ENCODE data around the gene PTP4A2. TPM values are rescaled to one million over a fixed set of nuclear protein-coding genes. Genes with fewer than 3 reads are reported as not detected.

Gene PTP4A2
- polyA plus RNA-seq, 1 of the 3 experiments (the other 2 are of a cell fraction) = 41.7 TPM

GRCh38 chr1:31923901-31924535 is 14.2 kb downstream of the PTP4A2 start (continued):
- TF ChIP-seq RXRA (IDR thresholded peaks at IDR 0.05; ENCODE audit: borderline replicate concordance, low read depth) = no peak
- TF ChIP-seq YY1 (IDR thresholded peaks at IDR 0.05; ENCODE audit: low read depth) = no peak
- no peak for TF ChIP-seq USF2 (IDR thresholded peaks at IDR 0.05; ENCODE audit: borderline replicate concordance, low read depth, low read length)

GRCh38 chr1:31920956-31921355 is 17.2 kb downstream of the PTP4A2 start:
- no peak for DNase-seq
- Histone ChIP-seq H3F3A (replicated peaks; ENCODE audit: insufficient read depth) (peaks cover 18% of the 10 kb centered on the region), H3K9me3 (no peaks in the 10 kb centered on the region), H3K36me3 (replicated peaks in 1 of 2; ENCODE audit: control insufficient read depth in 1 of 2, insufficient read depth in 2 of 2, low read length in 1 of 2) (peaks cover 17 to 29% of the 10 kb centered on the region in 2 experiments), H3K9me2 (no peaks in the 10 kb centered on the region), H2AFZ (ENCODE audit: low read depth) (no peak overlapping the region), H3K79me2 (ENCODE audit: insufficient read depth) (peaks cover 99% of the 10 kb centered on the region), H3K27ac (ENCODE audit: low read depth in 2 of 2, low read length in 1 of 2) (peak overlapping the region in 1 of 2 experiments; percentile 5; a peak in 1 of 4 replicates), H3K4me2 (no peak overlapping the region), H4K20me1 (ENCODE audit: insufficient read depth) (peaks cover 92% of the 10 kb centered on the region), H3K4me3 (ENCODE audit: low read depth in 2 of 2, low read length in 1 of 2) (no peak overlapping the region), H3K4me1 (ENCODE audit: control insufficient read depth in 1 of 2, insufficient read depth in 2 of 2, low read depth in 1 of 2, low read length in 1 of 2) (peaks cover 8 to 20% of the 10 kb centered on the region in 2 experiments; a peak in 3 of 4 replicates), H3K9ac (no peak overlapping the region), H3K27me3 (ENCODE audit: insufficient read depth) (no peaks in the 10 kb centered on the region)
- CTCF ChIA-PET = no interaction called here
- whole genome bisulfite sequencing (ENCODE audit: low lambda C conversion rate) = 90% methylated on average over 2 of the region's 2 CpGs
- TF ChIP-seq FOXJ3 (CRISPR knock-in tag; IDR thresholded peaks at IDR 0.05) (no peak), USF2 (IDR thresholded peaks at IDR 0.05; ENCODE audit: borderline replicate concordance, low read depth, low read length) (no peak), CTCF (IDR thresholded peaks at IDR 0.05) (no peak), TCF12 (IDR thresholded peaks at IDR 0.05) (no peak), POLR2AphosphoS5 (IDR thresholded peaks at IDR 0.05; ENCODE audit: low read depth, low read length) (no peak), USF1 (IDR thresholded peaks at IDR 0.05; ENCODE audit: borderline replicate concordance, low read depth) (no peak), JUND (IDR thresholded peaks at IDR 0.05) (no peak), MEF2A (IDR thresholded peaks at IDR 0.05; ENCODE audit: borderline replicate concordance, low read depth) (no peak), RFX5 (IDR thresholded peaks at IDR 0.05; ENCODE audit: low read length) (no peak), FOXM1 (IDR thresholded peaks at IDR 0.05; ENCODE audit: low read depth) (no peak), IRF3 (IDR thresholded peaks at IDR 0.05; ENCODE audit: low read depth, low read length) (no peak), ELF1 (IDR thresholded peaks at IDR 0.05) (no peak), EZH2phosphoT487 (IDR thresholded peaks at IDR 0.05; ENCODE audit: borderline replicate concordance, low read depth) (no peak), NFIC (IDR thresholded peaks at IDR 0.05; ENCODE audit: borderline replicate concordance) (no peak), RCOR1 (IDR thresholded peaks at IDR 0.05; ENCODE audit: low read length) (no peak)
- POLR2A ChIA-PET = no interaction called here

Measured in SK-N-SH (cell line).